Heart left ventricle (tissue), 13 donors: Measurements from ENCODE around the gene METTL22.

Source experiments
- CTCF ChIP-seq, 12 donors: fragments of 200-600 bp; sonication (generic) in 4 of 12; IDR thresholded peaks; one replicate each; pipeline versions ENCODE4 v1.5.0 to v1.8.0; 2018 to 2022; ENCODE audit warnings: antibody characterized with exemption in 12 of 12, mild to moderate bottlenecking in 5 of 12
- POLR2A ChIP-seq, 2 donors: fragments of 450-650 bp; IDR thresholded peaks; one replicate each; pipeline ENCODE4 v1.6.1; 2017; ENCODE audit warnings: antibody characterized with exemption in 2 of 2, mild to moderate bottlenecking in 2 of 2, moderate library complexity in 2 of 2
- donor health status: ischemic (EF 13 %, LVEDD 7.1; RV severe dilation, severe dysfunction).
- donor health status: DM: no; HTN: yes; CAD: no.
- donor health status: DM: no; HTN: no; CAD: no.
- donor health status: ischemic (EF 25% LVEDD 6.9; RV normal size, moderate dysfunction).
- donor health status: ischemic (EF 25% LVEDD 5.7; RV mildly dilated, moderate dysfunction).
- donor health status: ischemic (EF 35%, LVEDD 5.7; RV mildly dilated, moderate dysfunction).
- donor health status: nonischemic (EF 11% LVEDD 7.7; RV severe dilation, severe dysfunction).
- donor health status: DM: yes; HTN: yes; CAD: no.
- donor health status: PGD.
- donor health status: ischemic (EF 29% LVEDD 5.4; RV normal size, mild dysfunction).
- donor health status: nonischemic (EF 23%, LVEDD 6.1; RV moderate dilation, normal function).

DNA sequence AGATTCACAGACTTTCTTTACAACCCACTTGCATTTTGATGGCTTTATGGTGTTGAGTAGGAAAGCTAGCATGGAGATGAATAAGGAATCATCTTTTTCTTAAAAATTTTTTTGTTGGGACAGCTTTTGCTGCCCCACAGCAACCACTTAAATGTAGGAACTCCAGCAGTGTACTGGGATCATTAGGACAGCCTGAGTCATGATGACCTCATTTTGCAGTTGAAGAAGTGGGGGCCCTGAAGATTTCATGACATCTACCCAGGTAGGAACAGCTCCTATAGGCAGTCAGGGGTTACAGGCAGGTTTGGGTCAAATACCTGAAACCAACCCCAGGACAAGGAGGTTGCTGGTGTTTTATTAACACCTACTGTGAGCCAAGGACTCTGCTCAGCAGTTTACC is 2.1 kb downstream of the METTL22 start:
- TF ChIP-seq CTCF (IDR thresholded peaks at IDR 0.05) (no peak), POLR2A (IDR thresholded peaks at IDR 0.05) (no peak)
